SK-N-SH (cell line): ENCODE results near the gene ITGA5. TPM values are rescaled to one million over a fixed set of nuclear protein-coding genes. Genes with fewer than 3 reads are reported as not detected.

ENCODE experiments used
- CTCF ChIA-PET: fragments of 300-600, 350-600 bp; formaldehyde crosslinking; extraction: SDS; loops from one replicate; lab custom pipeline; 2021; lab: Yijun Ruan, JAX
- POLR2A ChIA-PET: fragments of 350-600 bp; sonication (Branson Sonifier 250); formaldehyde crosslinking; extraction: SDS; loops from one replicate; lab custom pipeline; 2020; ENCODE audit warnings: antibody characterized with exemption, inconsistent platforms; lab: Yijun Ruan, JAX
- DNase-seq: peaks from one replicate; pipeline ENCODE4 v3.0.0; 2012
- H2AFZ ChIP-seq: fragments of 200-600 bp; sonication (generic); 2 replicates; pipeline ENCODE4 v1.8.1; 2016; ENCODE audit warnings: antibody characterized with exemption, mild to moderate bottlenecking, low read depth
- H3F3A ChIP-seq: fragments of 200-600 bp; sonication (generic); replicated peaks from 2 replicates; pipeline ENCODE3; 2016; ENCODE audit warnings: antibody characterized with exemption, mild to moderate bottlenecking; ENCODE audit not compliant: insufficient read depth
- H3K27ac ChIP-seq, 2 experiments: fragments of 200-500 bp in 1 of 2; fragments of 200-600 bp in 1 of 2; sonication (Bioruptor generic) in 1 of 2; sonication (generic), shearing (Covaris generic) in 1 of 2; 2 replicates each; pipeline versions ENCODE4 v1.5.1 to v1.6.1; 2014 to 2016; ENCODE audit warnings: low read depth in 2 of 2, inconsistent platforms in 1 of 2, low read length in 1 of 2, mild to moderate bottlenecking in 1 of 2, mixed read lengths in 1 of 2
- H3K27me3 ChIP-seq: fragments of 200-600 bp; sonication (generic), shearing (Covaris generic); 2 replicates; pipeline ENCODE4 v1.6.1; 2016; ENCODE audit warnings: mixed run types; ENCODE audit not compliant: insufficient read depth
- H3K36me3 ChIP-seq, 2 experiments: fragments of 200-500 bp in 1 of 2; fragments of 200-600 bp in 1 of 2; sonication (Bioruptor generic) in 1 of 2; sonication (generic) in 1 of 2; replicated peaks in 1 of 2; 2 replicates each; pipeline versions ENCODE3 to v1.5.1; 2014 to 2016; ENCODE audit warnings: low read length in 1 of 2, mild to moderate bottlenecking in 1 of 2; ENCODE audit not compliant: insufficient read depth in 2 of 2, control insufficient read depth in 1 of 2
- H3K4me1 ChIP-seq, 2 experiments: fragments of 200-500 bp in 1 of 2; fragments of 200-600 bp in 1 of 2; sonication (Bioruptor generic) in 1 of 2; sonication (generic), shearing (Covaris generic) in 1 of 2; 2 replicates each; pipeline versions ENCODE4 v1.5.1 to v1.6.1; 2014 to 2016; ENCODE audit warnings: low read depth in 1 of 2, low read length in 1 of 2, mixed run types in 1 of 2; ENCODE audit not compliant: insufficient read depth in 2 of 2, control insufficient read depth in 1 of 2
- H3K4me2 ChIP-seq: fragments of 200-600 bp; sonication (generic), shearing (Covaris generic); 2 replicates; pipeline ENCODE4 v1.6.1; 2017; ENCODE audit warnings: mixed run types
- H3K4me3 ChIP-seq, 2 experiments: fragments of 200-500 bp in 1 of 2; fragments of 200-600 bp in 1 of 2; sonication (Bioruptor generic) in 1 of 2; sonication (generic), shearing (Covaris generic) in 1 of 2; 2 replicates each; pipeline versions ENCODE4 v1.5.1 to v1.8.1; 2014 to 2016; ENCODE audit warnings: low read depth in 2 of 2, inconsistent platforms in 1 of 2, low read length in 1 of 2, mild to moderate bottlenecking in 1 of 2, mixed read lengths in 1 of 2, moderate library complexity in 1 of 2
- H3K79me2 ChIP-seq: fragments of 200-600 bp; sonication (generic); 2 replicates; pipeline ENCODE4 v1.8.1; 2017; ENCODE audit warnings: mild to moderate bottlenecking; ENCODE audit not compliant: insufficient read depth
- H3K9ac ChIP-seq: fragments of 200-600 bp; sonication (generic); 2 replicates; pipeline ENCODE4 v1.6.1; 2017; ENCODE audit warnings: mixed run types
- H3K9me2 ChIP-seq: fragments of 200-600 bp; sonication (generic); 2 replicates; pipeline ENCODE4 v1.6.1; 2017; ENCODE audit warnings: mixed run types
- H3K9me3 ChIP-seq: fragments of 200-600 bp; sonication (generic); 2 replicates; pipeline ENCODE4 v1.6.1; 2017; ENCODE audit warnings: mixed run types, mild to moderate bottlenecking, moderate library complexity
- H4K20me1 ChIP-seq: fragments of 200-600 bp; sonication (generic); 2 replicates; pipeline ENCODE4 v1.6.1; 2017; ENCODE audit warnings: mild to moderate bottlenecking, mixed run types; ENCODE audit not compliant: insufficient read depth
- CHD2 ChIP-seq: fragments of 150-350 bp; IDR thresholded peaks from 2 replicates; pipeline ENCODE4 v1.6.1; 2018; ENCODE audit warnings: low read length; ENCODE audit not compliant: partially characterized antibody
- EZH2phosphoT487 ChIP-seq: fragments of 200-600 bp; sonication (generic); IDR thresholded peaks from 2 replicates; pipeline ENCODE4 v1.6.1; 2017; ENCODE audit warnings: low read depth, mixed run types, mild to moderate bottlenecking, antibody characterized with exemption, moderate library complexity, borderline replicate concordance
- FOXJ3 ChIP-seq: sonication (generic); formaldehyde crosslinking; IDR thresholded peaks from 2 replicates; pipeline ENCODE4 v1.5.1; 2020; ENCODE audit warnings: mild to moderate bottlenecking, missing genetic modification reagents
- FOXM1 ChIP-seq: IDR thresholded peaks from 2 replicates; pipeline ENCODE4 v1.4.0; 2012; ENCODE audit warnings: low read depth, mild to moderate bottlenecking
- GABPA ChIP-seq: IDR thresholded peaks from 2 replicates; pipeline ENCODE4 v1.4.0; 2012; ENCODE audit warnings: low read depth, mild to moderate bottlenecking
- RAD21 ChIP-seq: IDR thresholded peaks from 2 replicates; pipeline ENCODE4 v1.6.1; 2012; ENCODE audit warnings: mild to moderate bottlenecking, low read length
- RFX5 ChIP-seq: IDR thresholded peaks from 2 replicates; pipeline ENCODE4 v1.6.1; 2012; ENCODE audit warnings: mild to moderate bottlenecking, improper control_type of control experiment, low read length
- SMC3 ChIP-seq: IDR thresholded peaks from 2 replicates; pipeline ENCODE4 v1.6.1; 2012; ENCODE audit warnings: low read depth, low read length, improper control_type of control experiment
- TAF1 ChIP-seq: IDR thresholded peaks from 2 replicates; pipeline ENCODE4 v1.6.1; 2012; ENCODE audit warnings: low read depth, mild to moderate bottlenecking, low read length, moderate library complexity, borderline replicate concordance
- TCF12 ChIP-seq: IDR thresholded peaks from 2 replicates; pipeline ENCODE4 v1.4.0; 2012
- YY1 ChIP-seq: IDR thresholded peaks from 2 replicates; pipeline ENCODE4 v1.4.0; 2012; ENCODE audit warnings: low read depth, mild to moderate bottlenecking
- WGBS: methylation state at CpG from one replicate; pipeline ENCODE4 v1.1.6; 2017; ENCODE audit warnings: low lambda C conversion rate; 5-methylcytosine and 5-hydroxymethylcytosine counted together
- polyA plus RNA-seq, 3 experiments: library from polyadenylated mRNA; depleted of rRNA; stranded (reverse); fragments of >200 nt; gene quantifications; 2 replicates each; pipeline ENCODE4 v1.2.3, GENCODE V29; 2012
- TF ChIP-seq, protein P1 (sequence below): IDR thresholded peaks from 2 replicates; pipeline ENCODE4 v1.6.1; 2012; ENCODE audit warnings: mild to moderate bottlenecking, low read depth, low read length, moderate library complexity
- TF ChIP-seq, protein P2 (sequence below): IDR thresholded peaks from 2 replicates; pipeline ENCODE4 v1.4.0; 2012; ENCODE audit warnings: low read depth, borderline replicate concordance
- TF ChIP-seq, protein P3 (sequence below): fragments of 150-350 bp; IDR thresholded peaks from 2 replicates; pipeline ENCODE4 v1.6.1; 2017; ENCODE audit warnings: antibody characterized with exemption, low read length, low read depth, borderline replicate concordance

Gene ITGA5
- polyA plus RNA-seq, 1 of the 3 experiments (the other 2 are of a cell fraction): 52.5 TPM

DNA sequence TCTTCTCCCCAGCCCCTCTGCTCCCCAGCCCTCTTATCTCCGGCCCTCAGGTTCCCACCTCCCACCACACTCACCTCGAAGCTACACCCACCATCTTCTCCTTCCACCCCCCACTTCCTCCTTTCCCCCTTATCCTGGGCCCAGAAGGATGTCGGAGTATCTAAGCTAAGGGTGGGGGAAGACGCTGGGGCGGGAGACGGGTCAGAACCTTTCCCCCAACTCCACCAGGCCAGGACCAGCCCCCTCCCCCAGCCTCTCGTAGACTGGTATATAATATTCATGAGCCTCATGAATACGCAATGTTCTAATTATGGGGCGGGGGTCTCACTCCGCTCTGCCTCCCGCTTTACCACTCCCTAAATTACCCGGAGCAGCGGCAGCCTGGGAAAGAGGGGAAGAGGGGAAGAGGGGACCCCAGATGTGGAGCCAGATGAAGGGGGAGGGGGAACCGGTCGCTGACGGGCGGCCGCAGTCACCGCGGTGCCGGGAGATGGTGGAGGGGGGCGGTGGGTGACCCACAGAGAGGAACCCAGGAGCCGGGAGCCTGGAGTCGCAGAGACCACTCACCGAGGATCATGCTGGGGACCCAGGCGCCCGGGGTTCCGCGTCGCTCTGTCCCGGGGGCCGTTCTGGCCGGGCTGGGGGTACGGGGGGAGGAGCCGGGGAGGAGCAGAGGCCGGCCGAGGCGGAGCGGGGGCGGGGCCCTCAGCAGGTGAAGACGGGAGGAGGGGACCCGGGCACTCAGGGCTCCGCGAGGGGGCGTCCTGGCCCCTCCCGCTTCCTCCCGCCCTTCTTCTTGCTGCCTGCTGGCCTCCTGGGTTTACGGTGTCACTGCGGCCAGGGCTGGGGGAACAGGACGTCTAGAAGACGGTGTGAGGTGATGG, 28.2 kb downstream of the ITGA5 start:
- Histone ChIP-seq H3K27ac (no peak overlapping the region; a peak in 1 of 4 replicates), H3K4me2 (no peak overlapping the region), H4K20me1 (no peaks in the 10 kb centered on the region), H3K79me2 (no peaks in the 10 kb centered on the region), H3K36me3 (peaks cover 4 to 8% of the 10 kb centered on the region in 2 experiments), H3K9me2 (no peaks in the 10 kb centered on the region), H3K4me1 (peaks cover 0 to 29% of the 10 kb centered on the region in 2 experiments; a peak in 1 of 4 replicates), H3F3A (peaks cover 6% of the 10 kb centered on the region), H3K9me3 (no peaks in the 10 kb centered on the region), H3K4me3 (peak overlapping the region in 1 of 2 experiments; percentile 50; a peak in 2 of 4 replicates), H3K27me3 (no peaks in the 10 kb centered on the region), H2AFZ (no peak overlapping the region), H3K9ac (no peak overlapping the region)
- ChIA-PET POLR2A (no interaction called here), CTCF (interaction anchor here (1.4 to 3.9 kb wide), 8 partner anchors 8 to 406 kb away, joined by 3 to 37 read pairs (median 6); partner anchors contain the start of gene HOXC10)
- 31% methylated on average over 31 of the region's 51 CpGs for WGBS
- peak; percentile 83 for DNase-seq
- TF ChIP-seq TAF1: no peak
- no peak for TF ChIP-seq FOXM1
- no peak for TF ChIP-seq TCF12
- TF ChIP-seq, protein P1, sequence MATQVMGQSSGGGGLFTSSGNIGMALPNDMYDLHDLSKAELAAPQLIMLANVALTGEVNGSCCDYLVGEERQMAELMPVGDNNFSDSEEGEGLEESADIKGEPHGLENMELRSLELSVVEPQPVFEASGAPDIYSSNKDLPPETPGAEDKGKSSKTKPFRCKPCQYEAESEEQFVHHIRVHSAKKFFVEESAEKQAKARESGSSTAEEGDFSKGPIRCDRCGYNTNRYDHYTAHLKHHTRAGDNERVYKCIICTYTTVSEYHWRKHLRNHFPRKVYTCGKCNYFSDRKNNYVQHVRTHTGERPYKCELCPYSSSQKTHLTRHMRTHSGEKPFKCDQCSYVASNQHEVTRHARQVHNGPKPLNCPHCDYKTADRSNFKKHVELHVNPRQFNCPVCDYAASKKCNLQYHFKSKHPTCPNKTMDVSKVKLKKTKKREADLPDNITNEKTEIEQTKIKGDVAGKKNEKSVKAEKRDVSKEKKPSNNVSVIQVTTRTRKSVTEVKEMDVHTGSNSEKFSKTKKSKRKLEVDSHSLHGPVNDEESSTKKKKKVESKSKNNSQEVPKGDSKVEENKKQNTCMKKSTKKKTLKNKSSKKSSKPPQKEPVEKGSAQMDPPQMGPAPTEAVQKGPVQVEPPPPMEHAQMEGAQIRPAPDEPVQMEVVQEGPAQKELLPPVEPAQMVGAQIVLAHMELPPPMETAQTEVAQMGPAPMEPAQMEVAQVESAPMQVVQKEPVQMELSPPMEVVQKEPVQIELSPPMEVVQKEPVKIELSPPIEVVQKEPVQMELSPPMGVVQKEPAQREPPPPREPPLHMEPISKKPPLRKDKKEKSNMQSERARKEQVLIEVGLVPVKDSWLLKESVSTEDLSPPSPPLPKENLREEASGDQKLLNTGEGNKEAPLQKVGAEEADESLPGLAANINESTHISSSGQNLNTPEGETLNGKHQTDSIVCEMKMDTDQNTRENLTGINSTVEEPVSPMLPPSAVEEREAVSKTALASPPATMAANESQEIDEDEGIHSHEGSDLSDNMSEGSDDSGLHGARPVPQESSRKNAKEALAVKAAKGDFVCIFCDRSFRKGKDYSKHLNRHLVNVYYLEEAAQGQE: no peak

DNA sequence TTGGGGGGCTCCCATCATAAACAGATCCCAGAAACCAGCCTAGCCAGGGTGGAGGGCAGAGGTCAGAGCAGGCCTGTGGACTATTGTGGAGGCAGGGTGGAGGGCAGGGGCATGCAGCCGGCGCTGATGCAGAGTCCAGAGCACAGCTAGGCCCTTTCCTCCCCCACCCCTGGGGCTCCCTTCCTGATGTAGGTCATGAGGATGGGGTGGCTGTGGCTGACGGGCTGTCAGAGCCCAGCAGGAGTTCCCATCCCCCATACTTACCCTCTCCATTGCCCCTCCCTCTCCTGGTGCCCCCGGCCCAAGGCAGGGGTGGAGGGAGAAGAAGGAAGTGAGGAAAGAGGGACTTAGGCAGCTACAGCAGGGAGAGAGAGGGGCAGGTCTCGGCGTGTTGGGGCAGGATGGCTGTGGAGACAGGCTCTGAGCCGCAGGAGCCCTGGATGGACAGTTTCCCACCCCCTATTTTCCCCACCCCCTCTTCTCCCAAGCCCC, 28.8 kb downstream of the ITGA5 start:
- H4K20me1 ChIP-seq: no peaks in the 10 kb centered on the region
- TF ChIP-seq TCF12 (no peak), RAD21 (no peak), GABPA (no peak), RFX5 (no peak), SMC3 (no peak), EZH2phosphoT487 (no peak), CHD2 (no peak), FOXJ3 (CRISPR knock-in tag) (no peak), YY1 (no peak)
- TF ChIP-seq, protein P2, sequence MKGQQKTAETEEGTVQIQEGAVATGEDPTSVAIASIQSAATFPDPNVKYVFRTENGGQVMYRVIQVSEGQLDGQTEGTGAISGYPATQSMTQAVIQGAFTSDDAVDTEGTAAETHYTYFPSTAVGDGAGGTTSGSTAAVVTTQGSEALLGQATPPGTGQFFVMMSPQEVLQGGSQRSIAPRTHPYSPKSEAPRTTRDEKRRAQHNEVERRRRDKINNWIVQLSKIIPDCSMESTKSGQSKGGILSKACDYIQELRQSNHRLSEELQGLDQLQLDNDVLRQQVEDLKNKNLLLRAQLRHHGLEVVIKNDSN: no peak
- TF ChIP-seq, protein P3, sequence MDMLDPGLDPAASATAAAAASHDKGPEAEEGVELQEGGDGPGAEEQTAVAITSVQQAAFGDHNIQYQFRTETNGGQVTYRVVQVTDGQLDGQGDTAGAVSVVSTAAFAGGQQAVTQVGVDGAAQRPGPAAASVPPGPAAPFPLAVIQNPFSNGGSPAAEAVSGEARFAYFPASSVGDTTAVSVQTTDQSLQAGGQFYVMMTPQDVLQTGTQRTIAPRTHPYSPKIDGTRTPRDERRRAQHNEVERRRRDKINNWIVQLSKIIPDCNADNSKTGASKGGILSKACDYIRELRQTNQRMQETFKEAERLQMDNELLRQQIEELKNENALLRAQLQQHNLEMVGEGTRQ: no peak
- H3F3A ChIP-seq: peaks cover 6% of the 10 kb centered on the region
- H3K4me2 ChIP-seq: no peak overlapping the region
- WGBS: 90% methylated on average over 6 of the region's 7 CpGs
- no peak overlapping the region for H3K9ac ChIP-seq
- ChIA-PET CTCF (interaction anchor here (0.6 to 3.9 kb wide), 5 partner anchors 9 to 57 kb away, joined by 3 to 23 read pairs (median 5); no protein-coding TSS in a partner anchor), POLR2A (no interaction called here)
- H2AFZ ChIP-seq: no peak overlapping the region
- peaks cover 0 to 8% of the 10 kb centered on the region in 2 experiments for H3K36me3 ChIP-seq
- H3K9me3 ChIP-seq: no peaks in the 10 kb centered on the region
- DNase-seq: no peak
- H3K9me2 ChIP-seq: no peaks in the 10 kb centered on the region
- H3K4me1 ChIP-seq: peaks cover 0 to 36% of the 10 kb centered on the region in 2 experiments; a peak in 1 of 4 replicates
- H3K79me2 ChIP-seq: no peaks in the 10 kb centered on the region
- no peaks in the 10 kb centered on the region for H3K27me3 ChIP-seq
- no peak overlapping the region for H3K27ac ChIP-seq
- H3K4me3 ChIP-seq: no peak overlapping the region; a peak in 1 of 4 replicates
